ENCODE data around the gene MARCHF10.

The MARCHF10 gene

DNA sequence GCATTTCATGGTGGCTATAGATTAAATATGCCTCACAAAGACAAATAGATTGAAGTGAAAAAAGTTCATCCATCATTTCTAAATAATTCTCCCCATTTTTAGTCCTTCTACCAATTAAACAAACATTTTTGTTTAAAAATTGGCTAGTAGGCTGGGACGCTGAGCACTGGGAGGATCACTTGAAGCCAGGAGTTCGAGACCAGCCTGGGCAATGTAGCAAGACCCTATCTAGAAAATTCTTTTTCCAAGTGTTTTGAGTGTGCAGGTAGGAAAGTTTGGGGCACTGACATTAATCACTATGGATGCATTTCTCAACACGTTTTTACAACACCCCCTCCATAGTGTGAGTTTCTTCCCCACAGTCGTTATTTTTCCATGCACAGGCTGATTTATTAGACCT is 123.9 kb downstream of the MARCHF10 start:
- no peak overlapping the region for H3K4me2 ChIP-seq (ENCODE audit: low read length)
- no peak overlapping the region for H3K27ac ChIP-seq
- no peaks in the 10 kb centered on the region for H3K27me3 ChIP-seq (ENCODE audit: control insufficient read depth, insufficient read depth, low read length)
- no peak overlapping the region for H3K4me3 ChIP-seq (ENCODE audit: low read depth, low read length)
- H2AFZ ChIP-seq: no peak overlapping the region
- TF ChIP-seq, protein P1, sequence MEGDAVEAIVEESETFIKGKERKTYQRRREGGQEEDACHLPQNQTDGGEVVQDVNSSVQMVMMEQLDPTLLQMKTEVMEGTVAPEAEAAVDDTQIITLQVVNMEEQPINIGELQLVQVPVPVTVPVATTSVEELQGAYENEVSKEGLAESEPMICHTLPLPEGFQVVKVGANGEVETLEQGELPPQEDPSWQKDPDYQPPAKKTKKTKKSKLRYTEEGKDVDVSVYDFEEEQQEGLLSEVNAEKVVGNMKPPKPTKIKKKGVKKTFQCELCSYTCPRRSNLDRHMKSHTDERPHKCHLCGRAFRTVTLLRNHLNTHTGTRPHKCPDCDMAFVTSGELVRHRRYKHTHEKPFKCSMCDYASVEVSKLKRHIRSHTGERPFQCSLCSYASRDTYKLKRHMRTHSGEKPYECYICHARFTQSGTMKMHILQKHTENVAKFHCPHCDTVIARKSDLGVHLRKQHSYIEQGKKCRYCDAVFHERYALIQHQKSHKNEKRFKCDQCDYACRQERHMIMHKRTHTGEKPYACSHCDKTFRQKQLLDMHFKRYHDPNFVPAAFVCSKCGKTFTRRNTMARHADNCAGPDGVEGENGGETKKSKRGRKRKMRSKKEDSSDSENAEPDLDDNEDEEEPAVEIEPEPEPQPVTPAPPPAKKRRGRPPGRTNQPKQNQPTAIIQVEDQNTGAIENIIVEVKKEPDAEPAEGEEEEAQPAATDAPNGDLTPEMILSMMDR (IDR thresholded peaks at IDR 0.05): no peak
- H3K9me3 ChIP-seq (ENCODE audit: control insufficient read depth, low read length): no peaks in the 10 kb centered on the region
- no peaks in the 10 kb centered on the region for H3K79me2 ChIP-seq
- no peaks in the 10 kb centered on the region for H3K36me3 ChIP-seq (ENCODE audit: control insufficient read depth, insufficient read depth, low read length)
- no peaks in the 10 kb centered on the region for H3K4me1 ChIP-seq
- no peak overlapping the region for H3K9ac ChIP-seq

DNA sequence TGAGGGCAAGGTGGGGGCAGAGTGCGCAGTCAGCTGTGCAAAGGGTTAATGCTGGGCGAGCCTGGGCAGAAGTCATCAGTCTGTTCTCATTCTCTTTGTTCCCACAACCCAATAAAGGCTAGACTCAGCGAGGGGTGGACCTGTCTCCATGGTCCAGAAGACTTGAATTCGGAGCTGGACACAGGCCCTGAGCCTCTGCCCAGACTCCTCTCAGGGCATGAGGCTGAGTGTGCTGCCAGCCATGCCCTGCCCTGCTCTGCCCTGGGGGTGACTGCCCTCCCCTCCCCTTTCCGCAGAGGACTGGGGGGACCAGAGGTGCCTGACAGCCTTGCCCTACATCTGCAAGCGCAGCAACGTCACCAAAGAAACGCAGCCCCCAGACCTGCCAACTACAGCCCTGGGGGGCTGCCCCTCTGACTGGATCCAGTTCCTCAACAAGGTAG is 126.2 kb downstream of the MARCHF10 start:
- no peaks in the 10 kb centered on the region for H3K9me3 ChIP-seq (ENCODE audit: control insufficient read depth, low read length)
- no peaks in the 10 kb centered on the region for H3K79me2 ChIP-seq
- H3K4me2 ChIP-seq (ENCODE audit: low read length): no peak overlapping the region
- no peak overlapping the region for H2AFZ ChIP-seq
- H3K36me3 ChIP-seq (ENCODE audit: control insufficient read depth, insufficient read depth, low read length): no peaks in the 10 kb centered on the region
- H3K9ac ChIP-seq: no peak overlapping the region
- no peaks in the 10 kb centered on the region for H3K4me1 ChIP-seq
- H3K27ac ChIP-seq: no peak overlapping the region
- TF ChIP-seq, protein P1 (IDR thresholded peaks at IDR 0.05): no peak
- H3K4me3 ChIP-seq (ENCODE audit: low read depth, low read length): no peak overlapping the region
- H3K27me3 ChIP-seq (ENCODE audit: control insufficient read depth, insufficient read depth, low read length): no peaks in the 10 kb centered on the region

DNA sequence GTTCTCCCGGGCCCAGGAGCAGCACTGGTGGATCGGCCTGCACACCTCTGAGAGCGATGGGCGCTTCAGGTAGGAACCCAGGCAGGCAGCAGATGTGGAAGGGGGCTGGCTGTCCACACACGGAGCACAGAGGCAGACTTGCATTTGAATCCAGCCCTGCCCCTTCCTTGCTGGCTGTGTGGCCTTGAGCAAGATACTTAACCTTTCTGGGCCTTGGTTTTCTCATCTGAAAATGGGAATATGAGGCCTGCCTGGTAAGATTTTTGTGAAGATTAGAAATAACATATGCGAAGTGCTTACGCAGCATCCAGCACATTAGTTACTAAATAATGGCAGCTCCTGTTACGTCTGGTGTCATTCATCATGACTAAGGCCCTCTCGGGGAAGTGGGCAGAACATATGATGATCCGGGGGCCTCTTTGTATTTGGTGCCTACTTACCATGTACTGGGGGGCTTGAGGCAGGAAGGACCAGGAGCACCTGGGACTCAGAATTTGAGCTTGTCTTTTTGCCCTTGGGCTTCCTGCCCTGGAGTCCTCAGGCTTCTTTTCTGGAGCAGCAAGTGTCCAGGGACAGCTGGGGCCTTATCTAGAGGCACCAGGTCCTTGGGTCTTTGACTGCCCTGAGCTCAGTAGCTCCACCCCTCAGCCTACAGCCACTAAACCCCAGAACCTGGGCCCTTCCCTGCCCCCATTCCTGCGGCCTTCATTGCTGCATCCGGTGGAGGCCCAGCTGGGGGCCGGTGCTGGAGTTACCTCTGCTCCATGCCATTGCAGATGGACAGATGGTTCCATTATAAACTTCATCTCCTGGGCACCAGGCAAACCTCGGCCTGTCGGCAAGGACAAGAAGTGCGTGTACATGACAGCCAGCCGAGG is 126.8 kb downstream of the MARCHF10 start:
- no peaks in the 10 kb centered on the region for H3K27me3 ChIP-seq (ENCODE audit: control insufficient read depth, insufficient read depth, low read length)
- H3K4me3 ChIP-seq (ENCODE audit: low read depth, low read length): no peak overlapping the region

DNA sequence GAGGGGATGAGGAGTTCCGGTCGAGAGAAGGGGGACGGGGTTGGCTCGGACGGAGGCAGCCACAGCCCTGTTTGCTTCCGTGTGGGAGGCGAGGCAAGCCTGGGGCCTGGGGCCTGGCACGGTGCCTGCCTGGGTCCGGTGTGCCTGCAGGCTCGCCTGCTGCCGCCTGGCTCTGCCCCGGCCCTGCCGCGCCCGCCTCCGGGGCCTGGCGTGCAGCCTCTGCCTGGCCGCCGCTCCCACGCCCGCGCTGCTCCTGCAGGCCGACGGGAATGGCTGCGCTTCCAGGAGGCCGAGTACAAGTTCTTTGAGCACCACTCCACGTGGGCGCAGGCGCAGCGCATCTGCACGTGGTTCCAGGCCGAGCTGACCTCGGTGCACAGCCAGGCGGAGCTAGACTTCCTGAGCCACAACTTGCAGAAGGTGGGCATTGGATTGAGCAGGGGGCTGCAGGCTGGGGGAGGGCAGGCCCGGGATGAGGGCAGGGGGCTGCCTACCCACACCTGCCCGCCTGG is 127.5 kb downstream of the MARCHF10 start:
- H3K27me3 ChIP-seq (ENCODE audit: control insufficient read depth, insufficient read depth, low read length): no peaks in the 10 kb centered on the region
- peak overlapping the region; percentile 50 for H2AFZ ChIP-seq
- H3K36me3 ChIP-seq (ENCODE audit: control insufficient read depth, insufficient read depth, low read length): no peaks in the 10 kb centered on the region
- no peak overlapping the region for H3K4me3 ChIP-seq (ENCODE audit: low read depth, low read length)
- TF ChIP-seq, protein P1 (IDR thresholded peaks at IDR 0.05): no peak
- no peak overlapping the region for H3K27ac ChIP-seq
- H3K4me1 ChIP-seq: no peaks in the 10 kb centered on the region
- no peaks in the 10 kb centered on the region for H3K79me2 ChIP-seq
- no peaks in the 10 kb centered on the region for H3K9me3 ChIP-seq (ENCODE audit: control insufficient read depth, low read length)
- no peak overlapping the region for H3K9ac ChIP-seq
- H3K4me2 ChIP-seq (ENCODE audit: low read length): no peak overlapping the region

More for the DNA sequence above, 126.8 kb downstream of the MARCHF10 start:
- Histone ChIP-seq H3K4me2 (ENCODE audit: low read length) (no peak overlapping the region), H3K4me1 (no peaks in the 10 kb centered on the region), H3K9ac (no peak overlapping the region), H3K27ac (no peak overlapping the region), H2AFZ (peak overlapping the region; percentile 50), H3K36me3 (ENCODE audit: control insufficient read depth, insufficient read depth, low read length) (no peaks in the 10 kb centered on the region), H3K9me3 (ENCODE audit: control insufficient read depth, low read length) (no peaks in the 10 kb centered on the region), H3K79me2 (no peaks in the 10 kb centered on the region)
- TF ChIP-seq, protein P1 (IDR thresholded peaks at IDR 0.05): no peak
